DLD1 (cell line): ENCODE results near the gene MEGF6.

Experiments used
- in situ Hi-C: cut with HindIII; loops from 2 replicates; pipeline ENCODE4 v1.10.0; 2017; ENCODE audit warnings: low sequenced_read_pairs

Gene MEGF6

GRCh38 chr1:3465935-3466321 is 145.4 kb downstream of the MEGF6 start:
- in situ Hi-C loops, result no loop called here

- in situ Hi-C loops, result no loop called here
Measured at GRCh38 chr1:3465091-3465934, 146.0 kb downstream of the MEGF6 start.

GRCh38 chr1:3464649-3465025 is 146.7 kb downstream of the MEGF6 start:
- in situ Hi-C loops, result no loop called here

GRCh38 chr1:3463891-3464648 is 147.2 kb downstream of the MEGF6 start:
- in situ Hi-C loops, result no loop called here

- in situ Hi-C loops, result no loop called here
Measured at GRCh38 chr1:3463408-3463863, 147.9 kb downstream of the MEGF6 start.

- in situ Hi-C loops, result no loop called here
Measured at GRCh38 chr1:3463013-3463385, 148.3 kb downstream of the MEGF6 start.

- in situ Hi-C loops, result no loop called here
Measured at GRCh38 chr1:3462356-3463012, 148.8 kb downstream of the MEGF6 start.

- in situ Hi-C loops, result no loop called here
Measured at GRCh38 chr1:3461934-3462275, 149.4 kb downstream of the MEGF6 start.

GRCh38 chr1:3461238-3461933 is 149.9 kb downstream of the MEGF6 start:
- in situ Hi-C loops, result no loop called here

- in situ Hi-C loops, result no loop called here
Measured at GRCh38 chr1:3460672-3461131, 150.6 kb downstream of the MEGF6 start.

GRCh38 chr1:3459940-3460671 is 151.2 kb downstream of the MEGF6 start:
- in situ Hi-C loops, result no loop called here

GRCh38 chr1:3459051-3459908 is 152.0 kb downstream of the MEGF6 start:
- in situ Hi-C loops, result no loop called here

GRCh38 chr1:3457910-3458883 is 153.1 kb downstream of the MEGF6 start:
- in situ Hi-C loops, result no loop called here

- in situ Hi-C loops, result no loop called here
Measured at GRCh38 chr1:3456964-3457909, 154.1 kb downstream of the MEGF6 start.

GRCh38 chr1:3456449-3456963 is 154.8 kb downstream of the MEGF6 start:
- in situ Hi-C loops, result no loop called here

- in situ Hi-C loops, result no loop called here
Measured at GRCh38 chr1:3455670-3456448, 155.4 kb downstream of the MEGF6 start.
